ENCODE measurements around the gene TAAR8. TPM values are rescaled to one million over a fixed set of nuclear protein-coding genes. Genes with fewer than 3 reads are reported as not detected.
A peak's percentile ranks its signal among the peaks of the same experiment; 100 is the strongest.

The TAAR8 gene
- total RNA-seq, 2 experiments from 2014 or later: not detected

DNA sequence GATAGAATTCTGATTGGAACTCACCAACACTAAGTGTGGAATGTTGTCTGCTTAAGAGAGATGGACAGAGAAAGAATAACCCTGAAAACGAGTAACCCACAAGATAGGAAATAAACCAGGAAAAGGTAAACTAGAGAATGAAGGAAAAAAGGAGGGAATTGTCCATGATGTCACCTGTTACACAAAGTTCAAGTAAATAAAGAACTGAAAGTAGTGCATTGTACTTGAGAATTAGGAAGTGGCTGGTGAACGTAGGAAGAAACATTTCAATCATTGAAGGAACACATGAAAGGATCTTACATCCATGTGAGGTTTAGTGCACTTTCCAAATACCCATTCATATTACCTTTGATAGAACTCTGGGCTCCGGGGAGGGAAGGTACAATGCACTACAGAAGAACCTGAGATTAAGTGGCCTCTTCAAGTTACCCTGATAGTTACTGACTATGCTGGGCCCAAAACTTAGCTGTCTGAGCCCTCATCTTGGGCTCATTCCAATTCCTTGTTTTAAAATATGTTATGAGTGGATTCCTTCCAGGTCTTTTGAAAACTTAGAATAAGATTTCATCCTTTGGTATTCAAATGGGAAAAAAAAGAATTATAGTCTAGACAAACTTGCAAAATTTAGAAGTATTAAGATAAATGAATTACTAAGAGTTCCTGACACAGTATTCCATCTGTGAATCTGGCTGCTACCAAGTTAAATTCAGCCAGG lies 38.5 kb upstream of the TAAR8 start:
- Mint-ChIP-seq H3K9me3 (no peaks in the 10 kb centered on the region), H3K27ac (no peak overlapping the region), H3K4me1 (ENCODE audit: low read depth) (peaks cover 23% of the 10 kb centered on the region), H3K4me3 (peak overlapping the region; percentile 89), H3K27me3 (peaks cover 1% of the 10 kb centered on the region), H3K36me3 (ENCODE audit: low read depth) (no peaks in the 10 kb centered on the region)
- POLR2A ChIA-PET: interaction anchor here (0.5 kb wide), 1 partner anchor 29 kb away, joined by 3 read pairs; no protein-coding TSS in a partner anchor
- DNase-seq: no peak
- TF ChIP-seq, protein P1, sequence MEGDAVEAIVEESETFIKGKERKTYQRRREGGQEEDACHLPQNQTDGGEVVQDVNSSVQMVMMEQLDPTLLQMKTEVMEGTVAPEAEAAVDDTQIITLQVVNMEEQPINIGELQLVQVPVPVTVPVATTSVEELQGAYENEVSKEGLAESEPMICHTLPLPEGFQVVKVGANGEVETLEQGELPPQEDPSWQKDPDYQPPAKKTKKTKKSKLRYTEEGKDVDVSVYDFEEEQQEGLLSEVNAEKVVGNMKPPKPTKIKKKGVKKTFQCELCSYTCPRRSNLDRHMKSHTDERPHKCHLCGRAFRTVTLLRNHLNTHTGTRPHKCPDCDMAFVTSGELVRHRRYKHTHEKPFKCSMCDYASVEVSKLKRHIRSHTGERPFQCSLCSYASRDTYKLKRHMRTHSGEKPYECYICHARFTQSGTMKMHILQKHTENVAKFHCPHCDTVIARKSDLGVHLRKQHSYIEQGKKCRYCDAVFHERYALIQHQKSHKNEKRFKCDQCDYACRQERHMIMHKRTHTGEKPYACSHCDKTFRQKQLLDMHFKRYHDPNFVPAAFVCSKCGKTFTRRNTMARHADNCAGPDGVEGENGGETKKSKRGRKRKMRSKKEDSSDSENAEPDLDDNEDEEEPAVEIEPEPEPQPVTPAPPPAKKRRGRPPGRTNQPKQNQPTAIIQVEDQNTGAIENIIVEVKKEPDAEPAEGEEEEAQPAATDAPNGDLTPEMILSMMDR (IDR thresholded peaks at IDR 0.05): no peak
- no peak for ATAC-seq
- intact Hi-C loops (cut with micrococcal nuclease): no loop called here
- CTCF ChIA-PET: interaction anchor here (0.9 to 2.9 kb wide), 6 partner anchors 10 to 235 kb away, joined by 3 to 21 read pairs (median 5); no protein-coding TSS in a partner anchor

DNA sequence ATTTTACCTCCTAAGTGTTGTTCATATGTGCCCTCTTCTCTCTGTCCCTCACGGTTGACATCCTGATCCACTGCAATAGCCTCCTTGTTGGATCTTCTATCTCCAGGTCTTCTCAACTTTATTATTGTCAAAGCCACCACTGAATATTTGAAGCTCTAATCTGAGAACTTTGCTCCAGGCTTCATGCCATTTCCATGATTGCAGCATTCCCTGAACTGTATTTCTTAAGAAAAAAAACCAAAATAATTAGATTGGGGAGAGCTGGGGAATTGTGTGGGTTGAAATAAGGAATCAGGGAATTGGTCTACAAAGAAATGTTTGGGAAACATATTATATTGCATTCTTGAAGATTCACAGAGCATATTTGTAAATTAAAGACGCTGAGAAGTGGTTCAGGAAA lies 37.1 kb upstream of the TAAR8 start:
- ATAC-seq (no peak), DNase-seq (no peak)
- Mint-ChIP-seq H3K4me3 (no peak overlapping the region), H3K36me3 (ENCODE audit: low read depth) (no peaks in the 10 kb centered on the region), H3K4me1 (ENCODE audit: low read depth) (peaks cover 23% of the 10 kb centered on the region), H3K27me3 (peaks cover 1% of the 10 kb centered on the region), H3K9me3 (no peaks in the 10 kb centered on the region), H3K27ac (no peak overlapping the region)
- ChIA-PET CTCF (interaction anchor here (0.9 to 3.5 kb wide), 4 partner anchors 9 to 236 kb away, joined by 4 to 20 read pairs (median 10); no protein-coding TSS in a partner anchor), POLR2A (no interaction called here)
- TF ChIP-seq, protein P1 (IDR thresholded peaks at IDR 0.05): no peak
- intact Hi-C loops (cut with micrococcal nuclease): no loop called here

DNA sequence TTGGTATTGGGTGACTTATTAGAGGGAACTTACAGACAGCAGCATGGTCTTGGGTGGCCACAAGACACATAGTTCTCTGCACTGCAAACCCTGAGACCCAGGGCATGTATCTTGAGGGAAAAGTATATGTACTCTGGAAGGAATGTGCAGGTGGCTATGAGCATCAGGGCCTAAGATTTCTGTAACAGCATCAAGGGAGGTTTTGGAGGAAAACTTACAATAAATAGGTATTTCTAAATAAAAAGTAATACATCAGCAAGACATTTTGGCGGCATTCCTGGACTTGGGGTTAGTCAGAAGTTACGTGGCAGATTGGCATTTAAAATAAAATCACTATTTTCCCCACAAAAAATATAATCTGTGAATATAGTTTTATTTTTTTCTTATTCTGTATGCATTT lies 31.5 kb upstream of the TAAR8 start:
- Mint-ChIP-seq H3K4me1 (ENCODE audit: low read depth) (no peaks in the 10 kb centered on the region), H3K36me3 (ENCODE audit: low read depth) (no peaks in the 10 kb centered on the region), H3K27me3 (peaks cover 21% of the 10 kb centered on the region), H3K9me3 (no peaks in the 10 kb centered on the region), H3K4me3 (no peak overlapping the region), H3K27ac (no peak overlapping the region)
- no peak for ATAC-seq
- DNase-seq: no peak
- CTCF ChIA-PET: interaction anchor here (2.1 kb wide), 1 partner anchor 10 kb away, joined by 12 read pairs; no protein-coding TSS in a partner anchor
- POLR2A ChIA-PET: no interaction called here
- intact Hi-C loops (cut with micrococcal nuclease): no loop called here
- TF ChIP-seq, protein P1 (IDR thresholded peaks at IDR 0.05): no peak

DNA sequence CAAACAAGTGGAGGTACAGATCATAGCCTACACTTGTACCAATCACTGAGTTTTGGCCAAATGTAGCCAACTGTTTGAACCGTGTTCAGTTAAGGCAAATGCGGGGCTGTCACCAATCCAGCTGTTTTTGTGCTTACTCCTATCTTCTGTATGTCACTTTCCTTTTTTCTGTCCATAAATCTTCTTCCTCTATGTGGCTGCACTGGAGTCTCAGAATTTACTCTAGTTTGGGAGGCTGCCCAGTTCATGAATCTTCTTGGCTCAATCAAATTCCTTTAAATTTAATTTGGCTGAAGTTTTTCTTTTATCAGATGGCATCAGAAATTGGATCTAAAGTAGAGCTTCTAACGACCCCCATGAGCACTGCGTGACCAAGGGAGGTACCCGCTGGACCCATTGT lies 27.8 kb upstream of the TAAR8 start:
- no peak overlapping the region for H3K27ac Mint-ChIP-seq
- no peaks in the 10 kb centered on the region for H3K36me3 Mint-ChIP-seq (ENCODE audit: low read depth)
- H3K4me1 Mint-ChIP-seq (ENCODE audit: low read depth): no peaks in the 10 kb centered on the region
- H3K9me3 Mint-ChIP-seq: no peaks in the 10 kb centered on the region
- POLR2A ChIA-PET: no interaction called here
- intact Hi-C loops (cut with micrococcal nuclease): no loop called here
- DNase-seq: no peak
- CTCF ChIA-PET: interaction anchor here (1.2 to 2.5 kb wide), 5 partner anchors 9 to 245 kb away, joined by 3 to 9 read pairs (median 4); partner anchors contain the start of gene STX7
- TF ChIP-seq, protein P1 (IDR thresholded peaks at IDR 0.05): no peak
- H3K4me3 Mint-ChIP-seq: no peak overlapping the region
- peaks cover 26% of the 10 kb centered on the region for H3K27me3 Mint-ChIP-seq
- no peak for ATAC-seq

DNA sequence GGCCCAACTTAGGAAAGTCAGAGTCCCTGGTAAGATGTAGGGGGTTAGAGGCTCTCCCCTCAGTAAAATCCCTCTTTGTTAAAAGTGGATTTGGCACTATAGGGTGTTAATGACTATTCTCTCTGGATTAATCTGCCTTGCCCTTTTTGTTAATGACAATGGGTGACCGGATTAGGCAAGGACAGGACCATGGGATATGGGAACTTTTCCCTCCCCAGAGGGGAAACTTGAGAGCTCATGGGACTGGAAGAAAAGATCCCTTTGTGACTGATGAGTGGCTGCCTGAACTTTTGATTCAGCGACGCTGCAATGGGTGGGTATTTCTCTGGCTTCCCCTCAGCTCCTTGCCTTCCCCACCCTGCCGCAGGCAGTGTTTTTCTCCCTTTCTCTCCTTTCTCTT lies 26.6 kb upstream of the TAAR8 start:
- intact Hi-C loops (cut with micrococcal nuclease): no loop called here
- Mint-ChIP-seq H3K27me3 (peaks cover 26% of the 10 kb centered on the region), H3K4me3 (no peak overlapping the region), H3K36me3 (ENCODE audit: low read depth) (no peaks in the 10 kb centered on the region), H3K27ac (no peak overlapping the region), H3K4me1 (ENCODE audit: low read depth) (no peaks in the 10 kb centered on the region), H3K9me3 (no peaks in the 10 kb centered on the region)
- ChIA-PET CTCF (interaction anchor here (0.6 to 2.5 kb wide), 2 partner anchors 246 to 985 kb away, joined by 3 to 9 read pairs; no protein-coding TSS in a partner anchor), POLR2A (no interaction called here)
- ATAC-seq (no peak), DNase-seq (no peak)
- TF ChIP-seq, protein P1 (IDR thresholded peaks at IDR 0.05): no peak

Measured in activated CD8-positive, alpha-beta T cell treated with anti-CD3 and anti-CD28 coated beads for 36 hours (primary cell).